Activated CD4-positive, alpha-beta T cell treated with anti-CD3 and anti-CD28 coated beads, Interleukin-2, Interleukin-6, amounts not matched to agents 100 ng/mL and 50 ng/mL, durations not matched to agents 16 hours and 8 hours (primary cell): ENCODE results near the gene POLR3H.
"Not testable (repeated sequence)": the region's sequence is repeated elsewhere in the genome, so short reads cannot be mapped to it uniquely, and the experiment has no call there.

Experiments used
- DNase-seq: peaks from one replicate; pipeline ENCODE4 v3.0.0-alpha.2; 2020

Gene POLR3H

GRCh38 chr22:41543854-41544670 is at the start of gene POLR3H:
TSS of gene POLR3H (minus strand) at chr22:41544470. CDS start at chr22:41544101, 369 bp downstream.
- DNase-seq, result peak; percentile 99

- DNase-seq, result not testable (repeated sequence)
These were observed 49.2 kb upstream of the POLR3H start for GRCh38 chr22:41593336-41593960.

- peak; percentile 100 for DNase-seq
These were observed 45.3 kb upstream of the POLR3H start, which contains the start of gene PMM1 for GRCh38 chr22:41589391-41590241. TSS of gene PMM1 (minus strand) at chr22:41589840. CDS start at chr22:41589805, 35 bp downstream.

GRCh38 chr22:41587347-41587723 is 43.1 kb upstream of the POLR3H start:
- DNase-seq, result no peak

GRCh38 chr22:41585898-41586297 is 41.6 kb upstream of the POLR3H start:
- no peak for DNase-seq

GRCh38 chr22:41584881-41585280 is 40.6 kb upstream of the POLR3H start:
- DNase-seq, result no peak

- DNase-seq, result no peak
These were observed 38.4 kb upstream of the POLR3H start for GRCh38 chr22:41582694-41583093.

GRCh38 chr22:41579997-41580355 is 35.7 kb upstream of the POLR3H start:
- no peak for DNase-seq

- DNase-seq, result no peak
These were observed 35.2 kb upstream of the POLR3H start for GRCh38 chr22:41579297-41579996.

- no peak for DNase-seq
These were observed 34.5 kb upstream of the POLR3H start for GRCh38 chr22:41578818-41579217.

- DNase-seq, result no peak
These were observed 33.8 kb upstream of the POLR3H start for GRCh38 chr22:41578114-41578513.

GRCh38 chr22:41576877-41577276 is 32.6 kb upstream of the POLR3H start:
- DNase-seq, result peak; percentile 45

GRCh38 chr22:41575533-41575932 is 31.3 kb upstream of the POLR3H start:
- no peak for DNase-seq

- DNase-seq, result no peak
These were observed 30.6 kb upstream of the POLR3H start for GRCh38 chr22:41574847-41575381.

- DNase-seq, result no peak
These were observed 29.4 kb upstream of the POLR3H start for GRCh38 chr22:41573677-41574076.

GRCh38 chr22:41572305-41572704 is 28.0 kb upstream of the POLR3H start:
- DNase-seq, result not testable (repeated sequence)

GRCh38 chr22:41571786-41572185 is 27.5 kb upstream of the POLR3H start:
- DNase-seq, result no peak

- DNase-seq, result no peak
These were observed 26.0 kb upstream of the POLR3H start for GRCh38 chr22:41570221-41570620.

- DNase-seq, result no peak
These were observed 24.5 kb upstream of the POLR3H start for GRCh38 chr22:41568811-41569210.

GRCh38 chr22:41567512-41567768 is 23.2 kb upstream of the POLR3H start:
- DNase-seq, result no peak

- DNase-seq, result peak; percentile 58
These were observed 21.3 kb upstream of the POLR3H start for GRCh38 chr22:41565403-41566054.

- DNase-seq, result no peak
These were observed 20.3 kb upstream of the POLR3H start for GRCh38 chr22:41564563-41564962.
